Activated CD4-positive, alpha-beta T cell treated with anti-CD3 and anti-CD28 coated beads for 48 hours (primary cell): ENCODE measurements around the gene NFKBIE.

Experiments
- DNase-seq: peaks from one replicate; pipeline ENCODE4 v3.0.0-alpha.2; 2020

NFKBIE gene

GRCh38 chr6:44257025-44257752 lies 8.2 kb downstream of the NFKBIE start, which contains the start of gene SLC35B2:
TSS of gene SLC35B2 (minus strand) at chr6:44257528. CDS start at chr6:44257410, 118 bp downstream.
- peak; percentile 71 for DNase-seq

- no peak for DNase-seq
These were observed 8.7 kb downstream of the NFKBIE start for GRCh38 chr6:44256775-44257024.

- no peak for DNase-seq
These were observed 9.2 kb downstream of the NFKBIE start for GRCh38 chr6:44255871-44256774.

- peak; percentile 55 for DNase-seq
These were observed 10.1 kb downstream of the NFKBIE start for GRCh38 chr6:44255105-44255808.

- DNase-seq: peak; percentile 56
These were observed 10.9 kb downstream of the NFKBIE start for GRCh38 chr6:44254191-44255104.

- DNase-seq: peak; percentile 79
These were observed 11.8 kb downstream of the NFKBIE start for GRCh38 chr6:44253307-44254101.

GRCh38 chr6:44251576-44252524 lies 13.5 kb downstream of the NFKBIE start:
- no peak for DNase-seq

GRCh38 chr6:44250718-44251123 lies 14.6 kb downstream of the NFKBIE start:
- DNase-seq: no peak

- DNase-seq: no peak
These were observed 15.2 kb downstream of the NFKBIE start for GRCh38 chr6:44250067-44250717.

GRCh38 chr6:44249082-44249748 lies 16.1 kb downstream of the NFKBIE start:
- no peak for DNase-seq

- DNase-seq: no peak
These were observed 16.8 kb downstream of the NFKBIE start for GRCh38 chr6:44248579-44248978.

GRCh38 chr6:44247338-44248302 lies 17.7 kb downstream of the NFKBIE start:
- peak; percentile 90 for DNase-seq

GRCh38 chr6:44246663-44247337 lies 18.6 kb downstream of the NFKBIE start, which contains the start of gene HSP90AB1:
TSS of gene HSP90AB1 (plus strand) at chr6:44247101. CDS start at chr6:44248630, 1,529 bp downstream.
- peak; percentile 97 for DNase-seq

GRCh38 chr6:44245912-44246662 lies 19.3 kb downstream of the NFKBIE start:
- DNase-seq: peak; percentile 91

GRCh38 chr6:44245391-44245911 lies 19.9 kb downstream of the NFKBIE start:
- no peak for DNase-seq

- no peak for DNase-seq
These were observed 22.0 kb downstream of the NFKBIE start for GRCh38 chr6:44243345-44243744.
